GM04504 (cell line): ENCODE data around the gene TNRC6B.

Experiments
- DNase-seq: peaks from one replicate; pipeline ENCODE4 v3.0.0-alpha.2; 2012; ENCODE audit warnings: low read depth

Gene TNRC6B

DNA sequence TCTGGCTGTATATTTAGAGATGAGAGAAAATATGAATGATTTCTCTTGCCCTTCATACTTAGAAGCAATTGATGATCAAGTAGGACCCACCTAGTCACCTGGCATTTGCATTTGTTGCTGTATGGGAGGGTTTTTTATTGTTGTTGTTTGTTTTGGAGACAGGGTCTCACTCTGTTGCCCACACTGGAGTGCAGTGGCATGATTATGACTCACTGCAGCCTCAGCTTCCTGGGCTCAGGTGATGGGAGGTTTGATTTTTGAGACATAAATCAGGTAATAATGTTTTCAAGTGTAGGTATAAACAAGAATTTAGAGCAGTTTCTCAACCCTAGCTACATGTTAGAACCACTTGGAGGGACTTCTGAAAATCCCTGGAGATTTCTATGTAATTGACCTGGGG lies 63.0 kb downstream of the TNRC6B start:
- DNase-seq: no peak

DNA sequence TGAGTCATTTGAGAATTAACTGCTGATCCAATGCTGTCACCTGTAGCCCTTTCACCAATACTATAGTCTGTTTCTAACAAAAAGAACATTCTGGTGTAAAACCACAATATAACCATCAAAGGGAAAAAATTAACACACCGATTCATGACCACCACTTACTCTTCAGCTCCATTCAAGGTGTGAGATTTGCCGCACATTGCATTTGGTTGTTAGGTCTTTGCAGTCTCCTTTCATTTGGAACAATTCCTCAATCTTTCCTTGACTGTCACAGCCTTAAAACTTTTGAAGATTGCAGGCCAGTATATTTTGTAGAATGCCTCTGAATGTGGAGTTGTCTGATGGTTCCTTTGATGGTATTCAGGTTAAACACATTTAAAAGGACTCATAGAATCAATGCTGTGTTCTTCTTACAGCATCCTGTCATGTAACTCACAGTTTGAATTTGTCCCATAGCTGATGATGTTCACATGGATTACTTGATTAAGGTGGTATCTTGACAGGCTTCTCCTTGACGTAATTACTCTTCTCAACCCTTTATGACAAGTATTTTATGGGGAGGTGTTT lies 63.6 kb downstream of the TNRC6B start:
- no peak for DNase-seq

DNA sequence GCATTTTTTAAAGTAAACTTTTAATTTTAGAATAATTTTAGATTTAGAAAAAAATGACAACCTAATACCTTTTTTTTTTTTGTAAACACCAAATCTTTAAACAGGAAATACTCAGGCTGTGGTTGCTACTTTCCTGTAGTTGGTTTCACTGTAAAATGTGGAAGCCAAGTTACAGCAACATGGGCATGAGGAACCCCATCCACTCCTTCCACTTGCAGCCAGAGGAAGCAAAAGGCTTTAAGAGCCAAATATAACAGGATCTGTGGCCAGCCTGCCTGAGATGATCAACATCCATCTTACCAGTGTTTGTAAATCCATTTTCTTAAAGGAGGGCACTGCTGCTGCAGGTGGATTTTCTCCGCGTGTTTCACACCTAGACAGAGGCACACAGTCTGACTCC lies 66.2 kb downstream of the TNRC6B start:
- DNase-seq: no peak

DNA sequence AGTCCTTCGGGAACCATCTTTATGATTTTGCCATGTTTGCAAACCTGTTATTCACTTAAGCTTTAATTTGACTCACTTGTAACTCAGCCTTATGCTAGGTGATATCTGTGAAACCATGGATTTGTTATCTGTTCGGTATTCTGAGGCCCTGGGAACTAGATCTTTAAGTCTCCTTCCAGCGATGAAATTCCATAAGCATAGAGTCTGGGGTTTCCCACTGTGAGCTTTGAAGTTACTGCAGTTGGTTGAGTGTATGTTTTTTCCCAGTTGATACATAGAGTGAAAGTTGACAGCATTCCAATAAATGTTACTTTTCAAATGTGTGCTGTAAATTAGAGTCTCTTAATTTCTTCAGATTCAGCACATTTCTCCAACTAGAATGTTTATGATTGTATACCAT lies 66.9 kb downstream of the TNRC6B start:
- DNase-seq: no peak

DNA sequence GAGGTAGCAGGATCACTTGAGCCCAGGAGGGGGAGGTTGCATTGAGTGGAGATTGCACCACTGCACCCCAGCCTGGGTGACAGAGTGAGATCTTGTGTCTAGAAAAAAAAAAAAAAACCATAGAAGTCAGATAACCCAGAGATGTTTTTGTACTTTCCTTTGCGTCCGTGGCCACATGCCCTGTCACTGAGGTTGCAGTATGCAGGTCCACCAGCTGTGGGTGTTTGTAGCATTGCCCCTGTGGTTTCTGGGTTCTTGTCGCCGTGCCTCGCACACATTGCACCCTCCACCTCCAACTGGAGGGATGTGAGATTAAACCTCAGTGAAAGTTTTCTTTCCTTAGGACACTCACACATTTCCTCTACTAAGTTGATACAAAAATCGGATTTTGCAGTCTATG lies 70.3 kb downstream of the TNRC6B start:
- DNase-seq: no peak

DNA sequence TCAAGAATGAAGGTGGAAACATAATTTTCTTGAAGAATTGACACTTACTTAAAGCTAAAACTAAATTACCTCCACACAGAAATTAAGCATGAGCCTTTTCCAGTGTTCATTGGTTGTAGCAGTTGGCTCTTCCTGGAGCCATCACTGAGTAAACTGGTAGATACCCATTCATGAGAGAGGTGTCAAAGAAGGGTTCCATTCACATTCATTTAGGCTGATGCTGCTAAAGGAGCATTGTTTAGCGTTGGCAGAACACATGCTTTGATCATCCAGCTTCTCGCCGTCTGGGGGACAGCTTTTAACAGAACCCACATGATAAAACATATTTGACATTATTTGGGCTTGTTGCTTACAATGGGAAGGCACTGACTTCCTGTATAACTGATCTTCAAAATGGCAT lies 71.6 kb downstream of the TNRC6B start:
- no peak for DNase-seq

DNA sequence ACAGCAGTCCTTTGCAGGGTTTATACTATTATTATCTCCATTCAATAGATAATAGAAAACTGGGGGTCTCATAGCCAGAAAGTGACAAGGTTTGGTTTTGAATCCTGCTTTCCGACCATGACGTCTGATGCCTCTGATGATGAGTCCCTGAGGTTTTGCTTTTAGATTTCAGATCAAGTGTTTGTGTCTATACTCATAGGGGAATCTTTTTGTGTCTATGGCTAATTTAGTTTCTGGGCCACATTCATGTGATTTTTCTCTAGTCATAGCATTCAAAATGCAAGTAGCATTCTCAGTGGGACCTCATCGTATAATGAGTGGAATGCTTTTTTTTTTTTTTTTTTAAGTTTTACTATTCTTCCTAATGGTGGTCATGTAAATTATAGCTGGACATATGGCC lies 72.9 kb downstream of the TNRC6B start:
- no peak for DNase-seq

DNA sequence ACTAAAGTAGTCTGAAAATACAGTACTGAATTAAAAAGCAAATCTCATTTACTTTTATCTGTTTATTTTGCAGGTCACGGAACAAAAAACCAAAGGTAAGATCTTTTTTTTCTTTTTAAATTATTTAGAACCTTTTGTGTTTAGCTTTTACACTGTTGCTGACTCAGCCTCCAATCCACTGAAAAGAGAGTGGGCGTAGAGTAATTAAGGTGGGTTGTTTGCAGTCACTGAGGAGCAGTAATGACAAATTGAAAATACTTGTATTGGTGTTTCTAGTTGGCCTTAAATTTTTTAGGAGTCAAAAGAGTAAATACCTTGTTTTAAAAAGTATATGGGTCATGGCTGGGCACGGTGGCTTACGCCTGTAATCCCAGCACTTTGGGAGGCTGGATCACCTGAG lies 73.4 kb downstream of the TNRC6B start:
- DNase-seq: no peak

DNA sequence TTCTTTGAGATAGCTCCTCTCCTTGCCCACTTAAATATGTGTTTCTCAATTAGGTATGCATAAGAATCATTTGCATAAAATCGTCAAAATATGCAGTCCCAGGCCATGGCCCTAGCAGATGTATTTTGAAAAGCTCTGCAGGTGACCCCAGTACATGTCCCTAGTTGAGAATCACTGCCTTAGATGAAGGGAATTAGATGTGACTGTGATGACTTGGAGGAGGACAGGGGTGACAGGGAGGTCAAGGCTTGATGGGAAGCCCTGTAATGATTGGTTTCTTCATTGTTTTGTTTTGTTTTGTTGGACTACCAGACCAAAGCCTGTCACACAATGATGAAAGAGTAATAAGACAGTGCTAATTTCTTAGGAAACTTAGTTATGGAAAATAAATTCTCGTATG lies 74.4 kb downstream of the TNRC6B start:
- DNase-seq: no peak

DNA sequence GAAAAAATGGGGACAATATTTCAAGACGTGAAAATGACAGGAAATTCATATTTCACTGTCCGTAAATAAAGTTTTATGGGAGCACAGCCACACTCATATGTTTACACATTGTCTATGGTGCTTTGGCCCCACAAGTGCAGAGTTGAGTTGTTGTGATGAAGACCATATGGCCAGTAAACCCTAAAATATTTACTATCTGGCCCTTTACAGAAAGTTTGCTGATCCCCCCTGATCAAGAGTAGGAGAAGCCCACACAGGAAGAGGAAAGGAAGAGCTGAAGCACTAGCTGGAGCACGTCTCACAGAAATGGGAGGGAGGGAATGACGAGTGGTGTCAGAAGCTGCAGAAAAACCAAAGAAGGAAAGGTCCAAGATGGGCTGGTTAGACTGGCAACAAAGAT lies 78.8 kb downstream of the TNRC6B start:
- no peak for DNase-seq

DNA sequence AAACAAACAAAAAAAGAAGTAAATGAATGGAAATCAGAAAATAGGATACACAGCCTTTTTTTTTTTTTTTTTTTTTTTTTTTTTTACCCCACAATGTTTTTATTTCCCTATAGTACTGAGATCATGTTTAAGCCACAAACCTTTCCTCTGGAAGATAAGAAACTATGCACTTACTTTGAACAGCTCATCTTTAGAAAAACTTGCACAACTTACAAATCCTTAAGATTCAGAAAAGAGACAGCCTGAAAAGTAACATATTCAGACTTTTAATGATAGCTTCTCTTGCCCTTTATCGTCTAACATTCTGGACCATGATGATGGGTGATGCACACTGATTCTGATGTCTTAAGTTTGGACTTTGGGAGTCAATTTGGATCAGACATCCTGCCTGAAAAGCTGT lies 80.3 kb downstream of the TNRC6B start:
- no peak for DNase-seq

DNA sequence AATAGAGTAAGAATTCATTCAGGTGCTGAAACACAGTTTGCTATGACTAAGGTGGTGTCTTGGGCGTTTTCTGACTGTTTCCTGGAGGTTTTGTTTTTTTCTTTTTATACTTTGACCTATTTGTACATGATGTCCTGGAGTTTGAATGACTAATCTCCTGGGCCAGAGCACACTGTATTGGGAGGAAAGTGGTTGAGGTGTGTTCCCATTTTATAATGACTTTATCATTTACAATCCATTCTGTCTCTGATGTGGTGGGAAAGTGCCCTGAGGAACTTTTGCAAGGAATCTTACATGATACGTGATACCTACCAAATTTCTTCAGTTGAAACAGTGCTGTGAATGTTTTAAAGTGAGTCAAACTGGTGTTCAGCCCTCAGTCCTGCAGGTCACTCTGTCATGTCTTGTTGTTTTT lies 80.8 kb downstream of the TNRC6B start:
- DNase-seq: no peak

DNA sequence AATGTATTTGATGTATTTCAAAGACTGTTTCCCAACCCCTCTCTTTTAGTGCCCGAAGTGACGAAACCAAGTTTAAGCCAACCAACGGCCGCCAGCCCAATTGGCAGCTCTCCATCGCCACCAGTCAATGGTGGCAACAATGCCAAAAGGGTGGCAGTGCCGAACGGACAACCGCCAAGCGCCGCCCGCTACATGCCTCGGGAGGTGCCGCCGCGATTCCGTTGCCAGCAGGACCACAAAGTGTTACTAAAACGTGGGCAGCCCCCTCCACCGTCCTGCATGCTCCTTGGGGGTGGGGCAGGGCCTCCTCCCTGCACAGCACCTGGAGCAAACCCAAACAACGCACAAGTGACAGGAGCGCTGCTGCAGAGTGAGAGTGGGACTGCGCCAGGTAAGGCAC lies 84.1 kb downstream of the TNRC6B start:
- no peak for DNase-seq

DNA sequence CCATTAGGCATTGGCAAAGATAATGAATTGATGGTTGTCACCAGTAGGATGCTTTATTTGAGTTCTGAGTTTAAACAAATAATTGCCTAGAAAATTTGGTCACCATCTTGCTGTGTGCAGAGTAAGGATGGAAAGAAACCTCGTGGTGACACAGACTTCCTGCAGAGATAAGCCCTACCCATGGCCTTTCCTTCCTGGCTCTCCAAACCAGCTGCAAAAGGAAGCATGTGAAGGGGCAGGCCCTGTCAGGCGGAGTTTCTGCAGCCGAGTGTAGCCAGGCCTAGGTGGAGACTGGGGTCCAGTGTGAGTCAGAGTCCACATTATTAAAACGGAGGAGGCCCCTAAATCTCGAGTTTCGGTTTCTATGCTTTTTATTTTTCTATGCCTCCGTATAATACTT lies 85.5 kb downstream of the TNRC6B start:
- no peak for DNase-seq

DNA sequence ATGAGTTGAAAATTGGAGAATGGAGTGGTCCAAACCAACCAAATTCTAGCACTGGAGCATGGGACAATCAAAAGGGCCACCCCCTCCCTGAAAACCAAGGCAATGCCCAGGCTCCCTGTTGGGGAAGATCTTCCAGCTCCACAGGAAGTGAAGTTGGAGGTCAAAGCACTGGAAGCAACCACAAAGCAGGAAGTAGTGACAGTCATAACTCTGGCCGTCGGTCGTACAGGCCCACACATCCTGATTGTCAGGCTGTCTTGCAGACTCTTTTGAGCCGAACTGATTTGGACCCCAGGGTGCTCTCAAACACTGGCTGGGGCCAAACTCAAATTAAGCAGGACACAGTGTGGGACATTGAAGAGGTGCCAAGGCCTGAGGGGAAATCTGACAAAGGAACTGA lies 88.1 kb downstream of the TNRC6B start:
- DNase-seq: no peak

DNA sequence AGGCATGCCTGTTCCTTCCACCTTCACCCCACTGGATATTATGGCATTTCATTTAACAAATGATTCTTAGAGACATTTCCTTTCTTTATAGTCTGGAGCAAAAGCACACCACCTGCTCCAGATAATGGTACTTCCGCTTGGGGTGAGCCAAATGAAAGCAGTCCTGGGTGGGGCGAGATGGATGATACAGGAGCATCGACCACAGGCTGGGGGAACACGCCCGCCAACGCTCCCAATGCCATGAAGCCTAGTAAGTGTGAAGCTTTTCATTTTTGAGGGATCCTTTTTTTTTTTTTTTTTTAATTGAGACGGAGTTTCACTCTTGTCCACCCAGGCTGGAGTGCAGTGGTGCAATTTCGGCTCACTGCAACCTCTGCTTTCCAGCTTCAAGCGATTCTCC lies 92.3 kb downstream of the TNRC6B start:
- DNase-seq: no peak

DNA sequence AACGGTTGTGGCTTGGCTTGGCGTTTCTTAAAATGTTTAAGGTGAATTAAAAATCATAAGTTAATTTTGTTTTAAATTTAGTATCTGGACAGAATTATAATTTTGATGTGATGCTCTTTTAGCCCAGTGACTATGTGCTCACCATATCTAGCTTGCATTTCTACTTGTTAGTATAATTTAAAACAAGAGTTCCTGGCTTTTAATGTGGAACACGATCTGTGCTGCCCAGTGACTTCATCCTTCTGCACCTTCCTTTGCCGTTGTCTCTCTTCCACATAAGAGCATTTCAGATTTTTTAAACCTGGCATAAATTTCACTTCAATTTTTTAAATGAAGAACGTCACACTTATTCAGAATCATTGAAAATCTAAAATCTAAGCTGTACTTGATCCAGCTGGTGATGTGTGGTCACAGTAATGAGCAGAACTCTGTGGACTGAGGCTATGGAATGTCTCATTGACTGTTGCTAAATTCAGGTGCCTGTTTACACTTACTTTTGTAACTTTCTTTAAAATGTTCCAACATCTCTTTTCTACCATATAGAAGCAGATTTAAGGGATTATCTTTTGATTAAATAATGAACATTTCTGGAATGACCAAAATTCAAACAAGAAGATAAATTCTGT lies 93.1 kb downstream of the TNRC6B start:
- no peak for DNase-seq

DNA sequence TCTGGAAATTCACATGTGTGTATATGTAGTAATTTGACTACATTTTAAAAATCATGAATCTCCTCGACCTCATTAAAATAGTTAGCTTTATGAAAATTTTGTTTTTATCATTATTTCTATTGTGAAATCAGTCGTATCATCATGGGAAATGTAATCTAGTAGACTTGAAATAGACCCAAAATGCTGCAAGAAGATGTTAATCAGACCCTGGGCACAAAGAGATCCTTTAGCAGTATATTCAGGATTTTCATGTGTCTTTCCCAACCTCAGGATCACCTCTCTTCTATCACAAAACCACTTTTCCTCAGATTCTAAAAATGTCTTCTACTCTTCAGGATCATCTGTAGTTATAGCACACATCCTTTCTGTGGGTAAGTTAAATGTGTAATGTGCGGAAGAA lies 93.7 kb downstream of the TNRC6B start:
- DNase-seq: no peak

DNA sequence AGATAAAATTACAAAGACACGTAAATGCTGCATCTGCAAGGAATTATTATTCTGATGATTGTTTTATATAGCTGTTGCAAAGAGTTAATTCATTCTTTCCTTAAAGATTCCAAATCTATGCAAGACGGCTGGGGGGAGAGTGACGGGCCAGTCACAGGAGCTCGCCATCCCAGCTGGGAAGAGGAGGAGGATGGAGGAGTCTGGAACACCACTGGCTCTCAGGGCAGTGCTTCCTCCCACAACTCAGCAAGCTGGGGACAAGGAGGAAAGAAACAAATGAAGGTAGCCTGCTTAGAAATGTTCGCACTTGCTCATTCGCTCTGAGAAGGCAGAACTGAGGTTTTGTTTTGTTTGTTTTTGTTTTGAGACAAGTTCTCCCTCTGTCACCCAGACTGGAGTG lies 95.6 kb downstream of the TNRC6B start:
- no peak for DNase-seq

DNA sequence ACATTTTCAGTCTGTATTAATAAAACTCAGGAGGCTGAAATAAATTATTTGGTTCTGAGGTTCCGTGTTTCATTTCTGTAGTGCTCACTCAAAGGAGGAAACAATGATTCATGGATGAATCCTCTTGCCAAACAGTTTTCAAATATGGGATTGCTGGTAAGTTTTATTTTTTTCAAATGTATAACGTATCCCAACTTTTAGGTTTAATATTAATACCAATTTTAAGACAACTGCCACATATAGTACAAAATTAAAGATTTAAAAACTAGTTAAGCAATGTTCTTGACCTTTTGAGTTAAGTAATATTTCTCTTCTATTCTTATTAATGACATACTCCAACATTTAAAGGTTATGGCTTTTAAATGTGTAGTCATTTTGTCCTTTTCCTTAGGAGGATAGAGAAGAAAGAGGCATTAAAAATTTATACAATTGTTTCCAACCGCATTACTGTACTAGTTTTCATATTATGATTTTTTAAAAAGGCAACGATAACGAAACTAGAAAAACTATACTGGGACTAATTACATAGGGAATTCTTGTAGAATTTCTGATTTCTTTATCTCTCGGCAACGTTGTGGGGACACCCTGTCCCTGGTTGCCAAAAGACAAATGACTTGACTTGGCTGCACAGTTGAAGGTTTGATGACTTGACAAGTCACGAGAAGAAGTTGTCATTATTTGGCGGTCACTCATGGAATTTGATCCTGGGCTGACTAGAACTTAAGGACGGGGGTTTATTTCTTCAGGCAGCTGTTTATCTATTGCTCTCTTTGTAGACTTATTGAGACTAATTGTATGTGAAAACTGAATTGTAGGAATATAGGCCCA lies 99.5 kb downstream of the TNRC6B start:
- DNase-seq: peak; percentile 6

DNA sequence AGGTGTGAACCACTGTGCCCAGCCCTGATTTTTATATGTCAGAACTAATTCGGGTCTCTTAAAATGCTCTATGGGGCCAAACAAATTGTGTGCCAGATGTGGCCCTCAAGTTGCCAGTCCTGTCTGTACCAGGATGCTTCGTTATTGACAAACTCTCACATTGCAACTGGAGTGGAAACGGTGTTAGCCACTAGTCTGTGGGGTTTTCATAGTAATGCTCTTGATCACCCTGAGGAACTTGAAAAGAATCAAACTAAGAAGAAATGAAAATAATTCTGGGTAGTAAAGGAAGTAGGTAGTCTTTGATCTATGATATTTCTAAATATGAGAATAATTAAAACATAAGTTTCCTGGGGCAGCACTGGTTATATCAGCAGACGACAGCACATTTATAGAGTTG lies 101.3 kb downstream of the TNRC6B start:
- no peak for DNase-seq

DNA sequence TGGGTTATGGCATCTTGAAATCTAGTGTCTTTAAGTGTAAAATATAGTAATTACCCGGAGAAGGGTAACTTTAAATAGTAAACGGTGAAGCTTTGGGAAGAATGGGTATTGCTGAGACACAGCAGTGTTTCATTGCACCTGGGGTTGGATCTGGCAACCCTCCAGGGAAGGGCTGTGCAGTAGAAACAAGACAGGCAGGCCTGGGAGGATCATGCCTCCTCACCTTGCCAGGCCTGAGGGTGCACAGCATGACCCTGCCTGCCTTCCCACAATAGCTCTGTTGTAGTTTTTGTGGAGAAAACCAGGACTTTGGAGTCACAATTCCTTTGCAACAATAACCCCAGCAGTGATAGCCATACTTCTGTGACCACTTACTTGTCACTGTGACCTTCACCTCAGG lies 104.0 kb downstream of the TNRC6B start:
- no peak for DNase-seq

DNA sequence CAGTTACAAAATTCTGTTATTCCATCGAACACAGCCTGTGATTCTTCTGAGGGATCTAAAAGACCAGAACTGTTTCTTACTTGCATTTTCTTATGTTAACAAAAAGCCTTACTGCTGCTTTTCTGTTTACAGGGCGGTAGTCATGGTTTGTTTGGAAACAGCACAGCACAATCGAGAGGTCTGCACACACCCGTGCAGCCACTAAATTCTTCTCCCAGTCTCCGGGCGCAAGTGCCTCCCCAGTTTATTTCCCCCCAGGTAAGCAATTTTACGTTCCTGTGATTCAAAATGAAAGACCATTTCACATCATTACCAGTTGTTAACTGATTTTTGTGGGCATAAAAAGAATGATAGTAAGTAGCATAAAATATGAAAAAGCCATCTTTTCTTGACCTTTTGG lies 107.8 kb downstream of the TNRC6B start:
- DNase-seq: no peak

DNA sequence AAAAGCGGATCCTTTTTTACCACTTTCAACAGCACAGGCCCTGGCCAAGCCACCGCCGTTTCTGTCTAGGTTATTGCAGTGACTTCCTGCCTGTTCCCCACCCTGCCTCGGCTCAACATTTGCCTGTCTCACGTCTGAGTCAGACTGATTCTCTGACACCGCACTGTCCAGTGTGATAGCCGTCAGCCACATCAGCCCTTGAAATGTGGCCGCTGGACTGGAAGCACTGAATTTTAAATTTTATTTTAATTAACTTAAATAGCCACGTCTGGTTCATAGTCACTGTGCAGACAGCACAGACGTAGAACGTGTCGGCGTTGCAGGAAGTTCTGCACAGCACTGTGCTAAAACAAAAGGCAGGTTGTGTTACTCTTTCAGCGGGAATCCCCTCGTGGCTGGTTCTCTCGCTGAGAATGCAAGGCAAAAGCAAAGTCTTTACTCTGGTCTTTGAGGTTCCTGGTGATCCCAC lies 112.3 kb downstream of the TNRC6B start:
- no peak for DNase-seq
